GM19035 (cell line): ENCODE data around the gene TRIP13.

Experiments
- ATAC-seq: cut with Tn5 transposase; IDR thresholded peaks from one replicate; pipeline ENCODE4 v1.9.1; 2021; ENCODE audit not compliant: unreplicated experiment

The TRIP13 gene

GRCh38 chr5:949815-950560 lies 57.3 kb downstream of the TRIP13 start:
- no peak for ATAC-seq

- no peak for ATAC-seq
Observed at GRCh38 chr5:951940-952596, 59.4 kb downstream of the TRIP13 start.

- ATAC-seq, result no peak
Observed at GRCh38 chr5:952597-953271, 60.0 kb downstream of the TRIP13 start.

GRCh38 chr5:953535-954449 lies 61.1 kb downstream of the TRIP13 start:
- no peak for ATAC-seq

GRCh38 chr5:955886-956761 lies 63.4 kb downstream of the TRIP13 start:
- ATAC-seq, result no peak

GRCh38 chr5:956941-957747 lies 64.5 kb downstream of the TRIP13 start:
- peak; percentile 65 for ATAC-seq

GRCh38 chr5:957748-958485 lies 65.2 kb downstream of the TRIP13 start:
- ATAC-seq, result no peak

- ATAC-seq, result no peak
Observed at GRCh38 chr5:958701-959571, 66.3 kb downstream of the TRIP13 start.

GRCh38 chr5:959581-960531 lies 67.2 kb downstream of the TRIP13 start:
- ATAC-seq, result no peak

- no peak for ATAC-seq
Observed at GRCh38 chr5:960551-960950, 67.9 kb downstream of the TRIP13 start.

GRCh38 chr5:961002-961710 lies 68.5 kb downstream of the TRIP13 start:
- ATAC-seq, result no peak

- no peak for ATAC-seq
Observed at GRCh38 chr5:961711-962240, 69.1 kb downstream of the TRIP13 start.

- ATAC-seq, result no peak
Observed at GRCh38 chr5:962386-962785, 69.7 kb downstream of the TRIP13 start.

- ATAC-seq, result no peak
Observed at GRCh38 chr5:962801-963200, 70.1 kb downstream of the TRIP13 start.

- peak; percentile 22 for ATAC-seq
Observed at GRCh38 chr5:963310-963672, 70.6 kb downstream of the TRIP13 start.
